Thymus (tissue), 11 donors: ENCODE data around the gene ABCC8. TPM values are rescaled to one million over a fixed set of nuclear protein-coding genes. Genes with fewer than 3 reads are reported as not detected.

Experiments used
- DNase-seq, 9 donors: peaks; one replicate each; pipeline ENCODE4 v3.0.0-alpha.2; 2013; ENCODE audit warnings: low spot score in 9 of 9, low read depth in 6 of 9, missing footprints in 1 of 9
- H3K27ac ChIP-seq, 2 donors: one replicate each; pipeline ENCODE4 v1.5.1; 2013; ENCODE audit warnings: control low read depth in 1 of 2, low read depth in 1 of 2, low read length in 1 of 2, mild to moderate bottlenecking in 1 of 2, moderate library complexity in 1 of 2
- H3K27me3 ChIP-seq, 2 donors: one replicate each; pipeline ENCODE4 v1.5.1; 2013; ENCODE audit warnings: low read length in 1 of 2; ENCODE audit not compliant: control insufficient read depth in 2 of 2, insufficient read depth in 1 of 2
- H3K36me3 ChIP-seq, 2 donors: one replicate each; pipeline ENCODE4 v1.5.1; 2013; ENCODE audit warnings: low read length in 1 of 2, mild to moderate bottlenecking in 1 of 2, moderate library complexity in 1 of 2; ENCODE audit not compliant: control insufficient read depth in 2 of 2, insufficient read depth in 2 of 2
- H3K4me1 ChIP-seq, 2 donors: one replicate each; pipeline ENCODE4 v1.5.1; 2013; ENCODE audit warnings: low read length in 2 of 2; ENCODE audit not compliant: control insufficient read depth in 2 of 2, insufficient read depth in 2 of 2
- H3K4me3 ChIP-seq, 2 donors: one replicate each; pipeline ENCODE4 v1.5.1; 2013; ENCODE audit warnings: low read length in 2 of 2, control low read depth in 1 of 2, mild to moderate bottlenecking in 1 of 2
- H3K9me3 ChIP-seq, 2 donors: one replicate each; pipeline ENCODE4 v1.5.1; 2013; ENCODE audit warnings: low read length in 1 of 2, mild to moderate bottlenecking in 1 of 2; ENCODE audit not compliant: control insufficient read depth in 2 of 2, insufficient read depth in 1 of 2
- WGBS: extraction: QIAGEN DNeasy Blood & Tissue Kit; methylation state at CpG from one replicate; pipeline ENCODE4 v1.1.7; 2013; 5-methylcytosine and 5-hydroxymethylcytosine counted together
- polyA plus RNA-seq: library from polyadenylated mRNA; stranded (reverse); fragments of 200-250 nt; gene quantifications from one replicate; pipeline ENCODE4 v1.2.3, GENCODE V29; 2013
- total RNA-seq: library from RNA; stranded (reverse); fragments of 120-200 nt; gene quantifications from one replicate; pipeline ENCODE4 v1.2.4, GENCODE V29; 2013
- donor health status: healthy.

ABCC8 gene
- total and polyA plus RNA-seq, 2 donors = 0.42 to 0.62 TPM

GRCh38 chr11:17517186-17517585 is 40.5 kb upstream of the ABCC8 start:
- no peak overlapping the region for H3K4me3 ChIP-seq
- H3K4me1 ChIP-seq = no peaks in the 10 kb centered on the region
- no peaks in the 10 kb centered on the region for H3K36me3 ChIP-seq
- H3K27me3 ChIP-seq = peaks cover 0 to 9% of the 10 kb centered on the region in 2 donors
- H3K9me3 ChIP-seq = no peaks in the 10 kb centered on the region
- 95% methylated on average over 10 of the region's 10 CpGs for whole genome bisulfite sequencing
- DNase-seq = no peak
- no peak overlapping the region for H3K27ac ChIP-seq

- Histone ChIP-seq H3K27ac (no peak overlapping the region), H3K4me1 (no peaks in the 10 kb centered on the region), H3K9me3 (no peaks in the 10 kb centered on the region), H3K27me3 (peaks cover 0 to 12% of the 10 kb centered on the region in 2 donors), H3K36me3 (no peaks in the 10 kb centered on the region), H3K4me3 (no peak overlapping the region)
- 94% methylated on average over 7 of the region's 7 CpGs for WGBS
- no peak for DNase-seq
Measured at GRCh38 chr11:17516551-17517150, 40.0 kb upstream of the ABCC8 start.

GRCh38 chr11:17515443-17516176 is 39.0 kb upstream of the ABCC8 start:
- DNase-seq = no peak
- no peak overlapping the region for H3K27ac ChIP-seq

GRCh38 chr11:17514476-17514875 is 37.8 kb upstream of the ABCC8 start:
- H3K27ac ChIP-seq = no peak overlapping the region
- no peak for DNase-seq
- WGBS = 92% methylated on average over 4 of the region's 4 CpGs
- no peaks in the 10 kb centered on the region for H3K9me3 ChIP-seq
- H3K4me1 ChIP-seq = no peaks in the 10 kb centered on the region
- H3K36me3 ChIP-seq = no peaks in the 10 kb centered on the region
- H3K27me3 ChIP-seq = peaks cover 0 to 14% of the 10 kb centered on the region in 2 donors
- H3K4me3 ChIP-seq = no peak overlapping the region

More at GRCh38 chr11:17515443-17516176, 39.0 kb upstream of the ABCC8 start:
- Histone ChIP-seq H3K4me3 (no peak overlapping the region), H3K27me3 (peaks cover 0 to 14% of the 10 kb centered on the region in 2 donors), H3K9me3 (no peaks in the 10 kb centered on the region), H3K4me1 (no peaks in the 10 kb centered on the region), H3K36me3 (no peaks in the 10 kb centered on the region)
- WGBS = 90% methylated on average over 5 of the region's 5 CpGs

GRCh38 chr11:17513853-17514252 is 37.2 kb upstream of the ABCC8 start:
- Histone ChIP-seq H3K9me3 (no peaks in the 10 kb centered on the region), H3K27me3 (peaks cover 0 to 14% of the 10 kb centered on the region in 2 donors), H3K36me3 (no peaks in the 10 kb centered on the region), H3K4me1 (no peaks in the 10 kb centered on the region), H3K27ac (no peak overlapping the region), H3K4me3 (no peak overlapping the region)
- 91% methylated on average over 1 of the region's 1 CpG for WGBS
- no peak for DNase-seq

GRCh38 chr11:17512101-17512500 is 35.5 kb upstream of the ABCC8 start:
- Histone ChIP-seq H3K27me3 (peaks cover 0 to 14% of the 10 kb centered on the region in 2 donors), H3K4me3 (no peak overlapping the region), H3K36me3 (no peaks in the 10 kb centered on the region), H3K4me1 (no peaks in the 10 kb centered on the region), H3K9me3 (no peaks in the 10 kb centered on the region), H3K27ac (no peak overlapping the region)
- 46% methylated on average over 2 of the region's 2 CpGs for WGBS
- DNase-seq = no peak

- DNase-seq = no peak
- 71% methylated on average over 3 of the region's 3 CpGs for WGBS
- no peaks in the 10 kb centered on the region for H3K9me3 ChIP-seq
- peaks cover 0 to 16% of the 10 kb centered on the region in 2 donors for H3K27me3 ChIP-seq
- H3K27ac ChIP-seq = no peak overlapping the region
- H3K4me3 ChIP-seq = no peak overlapping the region
- H3K36me3 ChIP-seq = no peaks in the 10 kb centered on the region
- H3K4me1 ChIP-seq = no peaks in the 10 kb centered on the region
Measured at GRCh38 chr11:17511571-17511970, 34.9 kb upstream of the ABCC8 start.

GRCh38 chr11:17510507-17511206 is 34.0 kb upstream of the ABCC8 start:
- H3K36me3 ChIP-seq = no peaks in the 10 kb centered on the region
- H3K4me3 ChIP-seq = no peak overlapping the region
- H3K27me3 ChIP-seq = peaks cover 0 to 15% of the 10 kb centered on the region in 2 donors
- H3K27ac ChIP-seq = no peak overlapping the region
- no peak for DNase-seq
- 92% methylated on average over 4 of the region's 4 CpGs for WGBS
- no peaks in the 10 kb centered on the region for H3K9me3 ChIP-seq
- H3K4me1 ChIP-seq = no peaks in the 10 kb centered on the region

- H3K27me3 ChIP-seq = peaks cover 0 to 12% of the 10 kb centered on the region in 2 donors
- no peaks in the 10 kb centered on the region for H3K9me3 ChIP-seq
- DNase-seq = no peak
- no peaks in the 10 kb centered on the region for H3K36me3 ChIP-seq
- no peaks in the 10 kb centered on the region for H3K4me1 ChIP-seq
- no peak overlapping the region for H3K4me3 ChIP-seq
- WGBS = 69% methylated on average over 3 of the region's 3 CpGs
- H3K27ac ChIP-seq = no peak overlapping the region
Measured at GRCh38 chr11:17508791-17509190, 32.1 kb upstream of the ABCC8 start.
